ENCODE data around the gene GDPD5. TPM values are rescaled to one million over a fixed set of nuclear protein-coding genes. Genes with fewer than 3 reads are reported as not detected.

The GDPD5 gene
- total and polyA plus RNA-seq, 2 donors (not counting 3 experiments of a cell fraction or from before 2014, with no cell fraction given), result 60.2 to 79.2 TPM

DNA sequence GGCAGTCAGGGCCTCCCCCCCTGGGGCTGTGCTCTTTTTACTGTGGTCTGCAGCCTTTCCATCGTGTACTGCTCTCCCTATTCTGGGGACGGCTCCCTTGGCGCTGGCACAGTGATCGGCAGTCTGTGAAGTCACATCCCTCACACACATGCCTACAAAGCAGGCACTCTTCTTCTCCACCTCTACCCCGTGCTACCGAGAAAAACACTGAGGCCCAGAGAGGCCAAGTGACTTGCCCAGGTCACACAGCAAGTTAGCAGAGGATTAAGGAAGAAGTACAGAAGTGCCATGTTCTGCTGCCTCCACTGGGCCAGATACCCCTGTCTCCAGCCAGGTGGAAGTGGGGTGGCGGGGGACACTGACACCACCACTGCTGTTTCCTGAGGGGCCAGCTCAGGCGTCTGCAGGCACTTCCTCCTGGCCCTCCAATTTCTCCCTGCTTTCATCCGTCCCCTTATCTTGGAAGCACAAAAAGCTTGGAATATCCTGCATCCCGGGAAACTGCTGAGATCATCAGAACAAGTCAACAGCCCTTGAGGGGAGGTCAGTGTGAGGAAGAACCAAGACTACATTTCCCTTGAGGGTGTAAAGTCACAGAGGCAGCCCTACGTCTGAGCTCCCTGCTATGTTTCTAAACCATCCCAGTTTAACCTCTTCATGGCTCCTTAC, 62.5 kb downstream of the GDPD5 start:
- Histone ChIP-seq H3K9me3 (replicated peaks; ENCODE audit: control insufficient read depth, insufficient read depth, low read length) (no peaks in the 10 kb centered on the region), H2AFZ (ENCODE audit: low read depth, low read length) (no peak overlapping the region), H3K4me3 (replicated peaks in 1 of 3; ENCODE audit: insufficient read depth in 1 of 3, low read depth in 1 of 3, low read length in 3 of 3) (no peak overlapping the region), H3K9me1 (replicated peaks; ENCODE audit: control insufficient read depth, extremely low read depth, insufficient read depth, low read length) (no peaks in the 10 kb centered on the region), H3K36me3 (ENCODE audit: control insufficient read depth in 2 of 2, extremely low read depth in 1 of 2, insufficient read depth in 2 of 2, low read length in 2 of 2) (peaks cover 0 to 4% of the 10 kb centered on the region in 2 experiments), H3K4me1 (ENCODE audit: control insufficient read depth, extremely low read depth, insufficient read depth, low read length) (peaks cover 64% of the 10 kb centered on the region), H3K27me3 (ENCODE audit: control insufficient read depth in 2 of 2, insufficient read depth in 2 of 2, low read length in 2 of 2) (no peaks in the 10 kb centered on the region), H3K79me2 (ENCODE audit: control insufficient read depth, insufficient read depth, low read length) (no peaks in the 10 kb centered on the region), H3K27ac (ENCODE audit: insufficient read depth, low read depth, low read length) (peak overlapping the region; percentile 38), H3K4me2 (ENCODE audit: insufficient read depth, low read length) (peak overlapping the region; percentile 23), H3K9ac (replicated peaks; ENCODE audit: extremely low read depth, insufficient read depth, low read length) (no peak overlapping the region), H4K20me1 (replicated peaks; ENCODE audit: control insufficient read depth, extremely low read depth, insufficient read depth, low read length) (no peaks in the 10 kb centered on the region)
- intact Hi-C loops (cut with micrococcal nuclease) (no loop called here), dilution Hi-C loops (cut with MboI; ENCODE audit: extremely low pct_ligation_motif_present, low sequenced_read_pairs) (no loop called here)
- ChIA-PET CTCF (interaction anchor here (0.8 to 1.7 kb wide), 9 partner anchors 8 to 71 kb away, joined by 3 to 8 read pairs (median 4); partner anchors contain the start of gene GDPD5), POLR2A (interaction anchor here (1.0 kb wide), 1 partner anchor 27 kb away, joined by 3 read pairs; no protein-coding TSS in a partner anchor)
- no TSS peak for BruUV-seq (replicated peaks)
- DNase-seq (ENCODE audit: low read depth, low spot score) (peak; percentile 89), FAIRE-seq (peak; percentile 87)
- TF ChIP-seq EZH2 (IDR thresholded peaks at IDR 0.05; ENCODE audit: borderline replicate concordance, low read depth, low read length, severe bottlenecking) (no peak), POLR2A (IDR thresholded peaks at IDR 0.05; ENCODE audit: low read depth, low read length) (peak; percentile 58), GATA2 (IDR thresholded peaks at IDR 0.05; ENCODE audit: insufficient read depth, insufficient read length, low read depth, low read length) (peak; percentile 61), MYC (IDR thresholded peaks at IDR 0.05; ENCODE audit: low read depth, low read length) (no peak), POLR2AphosphoS5 (IDR thresholded peaks at IDR 0.05; ENCODE audit: insufficient read depth, low read depth, low read length) (peak; percentile 65), FOS (IDR thresholded peaks at IDR 0.05; ENCODE audit: borderline replicate concordance, insufficient read depth, low read length) (no peak)

GRCh38 chr11:75462117-75462653, 63.6 kb downstream of the GDPD5 start:
- no peaks in the 10 kb centered on the region for H3K9me1 ChIP-seq (replicated peaks; ENCODE audit: control insufficient read depth, extremely low read depth, insufficient read depth, low read length)
- TF ChIP-seq EZH2 (IDR thresholded peaks at IDR 0.05; ENCODE audit: borderline replicate concordance, low read depth, low read length, severe bottlenecking) (no peak), MYC (IDR thresholded peaks at IDR 0.05; ENCODE audit: low read depth, low read length) (no peak), POLR2A (IDR thresholded peaks at IDR 0.05; ENCODE audit: low read depth, low read length) (no peak), CTCF (IDR thresholded peaks at IDR 0.05; ENCODE audit: extremely low read depth in 1 of 2, insufficient read depth in 1 of 2, low read depth in 1 of 2, low read length in 2 of 2) (no peak), FOS (IDR thresholded peaks at IDR 0.05; ENCODE audit: borderline replicate concordance, insufficient read depth, low read length) (no peak), JUN (IDR thresholded peaks at IDR 0.05; ENCODE audit: borderline replicate concordance, insufficient read depth, insufficient read length, low read depth) (no peak)
- no peak overlapping the region for H3K27ac ChIP-seq (ENCODE audit: insufficient read depth, low read depth, low read length)
- peaks cover 0 to 4% of the 10 kb centered on the region in 2 experiments for H3K36me3 ChIP-seq (ENCODE audit: control insufficient read depth in 2 of 2, extremely low read depth in 1 of 2, insufficient read depth in 2 of 2, low read length in 2 of 2)
- H3K9me3 ChIP-seq (replicated peaks; ENCODE audit: control insufficient read depth, insufficient read depth, low read length), result no peaks in the 10 kb centered on the region
- intact Hi-C loops (cut with micrococcal nuclease) (no loop called here), dilution Hi-C loops (cut with MboI; ENCODE audit: extremely low pct_ligation_motif_present, low sequenced_read_pairs) (no loop called here)
- no peak overlapping the region for H3K4me3 ChIP-seq (replicated peaks in 1 of 3; ENCODE audit: insufficient read depth in 1 of 3, low read depth in 1 of 3, low read length in 3 of 3)
- H3K79me2 ChIP-seq (ENCODE audit: control insufficient read depth, insufficient read depth, low read length), result no peaks in the 10 kb centered on the region
- FAIRE-seq (no peak), DNase-seq (ENCODE audit: low read depth, low spot score) (no peak)
- no peak overlapping the region for H2AFZ ChIP-seq (ENCODE audit: low read depth, low read length)
- H3K27me3 ChIP-seq (ENCODE audit: control insufficient read depth in 2 of 2, insufficient read depth in 2 of 2, low read length in 2 of 2), result no peaks in the 10 kb centered on the region
- POLR2A ChIA-PET, result no interaction called here
- peaks cover 53% of the 10 kb centered on the region for H3K4me1 ChIP-seq (ENCODE audit: control insufficient read depth, extremely low read depth, insufficient read depth, low read length)
- CTCF ChIA-PET, result interaction anchor here (1.1 to 1.7 kb wide), 5 partner anchors 9 to 70 kb away, joined by 3 to 7 read pairs (median 4); no protein-coding TSS in a partner anchor
- BruUV-seq (replicated peaks), result no TSS peak
- no peak overlapping the region for H3K9ac ChIP-seq (replicated peaks; ENCODE audit: extremely low read depth, insufficient read depth, low read length)
- no peak overlapping the region for H3K4me2 ChIP-seq (ENCODE audit: insufficient read depth, low read length)
- no peaks in the 10 kb centered on the region for H4K20me1 ChIP-seq (replicated peaks; ENCODE audit: control insufficient read depth, extremely low read depth, insufficient read depth, low read length)

All from endothelial cell of umbilical vein (primary cell).